IMR-90 (cell line): Measurements from ENCODE around the gene CNOT3. TPM values are rescaled to one million over a fixed set of nuclear protein-coding genes. Genes with fewer than 3 reads are reported as not detected.

Source experiments
- ATAC-seq: fragments of 200-7000 bp; cut with Tn5 transposase; 2 replicates; pipeline ENCODE4 v1.9.1; 2020; ENCODE audit warnings: low read depth, mild to moderate bottlenecking, moderate library complexity
- BruUV-seq: library from RNA; stranded (reverse); fragments of 400-500 nt; replicated peaks from 2 replicates; lab custom pipeline; 2021; lab: Mats Ljungman, UMichigan
- CTCF ChIA-PET: fragments of 300-600 bp; formaldehyde crosslinking; extraction: SDS; loops from one replicate; lab custom pipeline; 2021; ENCODE audit warnings: antibody characterized with exemption; lab: Yijun Ruan, JAX
- POLR2A ChIA-PET: fragments of 300-600 bp; sonication (Branson Sonifier 250); formaldehyde crosslinking; loops from one replicate; lab custom pipeline; 2022; ENCODE audit warnings: antibody characterized with exemption; ENCODE audit not compliant: unreplicated experiment; lab: Charles Lee
- DNase-seq: peaks from one replicate; pipeline ENCODE4 v3.0.0; 2013
- H2AFZ ChIP-seq: replicated peaks from 2 replicates; pipeline ENCODE3; 2013; ENCODE audit warnings: low read length, mild to moderate bottlenecking; ENCODE audit not compliant: poor library complexity
- H2AK5ac ChIP-seq: 2 replicates; pipeline ENCODE4 v1.6.1; 2013; ENCODE audit warnings: low read depth, low read length, inconsistent platforms
- H2AK9ac ChIP-seq: replicated peaks from 2 replicates; pipeline ENCODE3; 2013; ENCODE audit warnings: mild to moderate bottlenecking, low read depth, low read length, moderate library complexity; ENCODE audit not compliant: poor library complexity
- H2BK120ac ChIP-seq: 2 replicates; pipeline ENCODE4 v1.6.1; 2013; ENCODE audit warnings: low read depth, low read length, inconsistent platforms
- H2BK15ac ChIP-seq: 3 replicates; pipeline ENCODE4 v1.6.1; 2013; ENCODE audit warnings: low read depth, low read length, inconsistent platforms
- H2BK20ac ChIP-seq: 2 replicates; pipeline ENCODE4 v1.6.1; 2013; ENCODE audit warnings: low read depth, mild to moderate bottlenecking, inconsistent platforms, low read length, moderate library complexity
- H2BK5ac ChIP-seq: 2 replicates; pipeline ENCODE4 v1.6.1; 2013; ENCODE audit warnings: mild to moderate bottlenecking, low read depth, low read length, inconsistent platforms; ENCODE audit not compliant: poor library complexity, severe bottlenecking
- H3K14ac ChIP-seq: replicated peaks from 2 replicates; pipeline ENCODE4 v1.6.1; 2013; ENCODE audit warnings: low read depth, low read length, inconsistent platforms
- H3K18ac ChIP-seq: 2 replicates; pipeline ENCODE4 v1.6.1; 2013; ENCODE audit warnings: low read depth, low read length, control low read depth
- H3K23ac ChIP-seq: 2 replicates; pipeline ENCODE4 v1.6.1; 2013; ENCODE audit warnings: low read depth, low read length, inconsistent platforms
- H3K27ac ChIP-seq: 2 replicates; pipeline ENCODE4 v1.5.1; 2013; ENCODE audit warnings: mild to moderate bottlenecking, control low read depth, low read length; ENCODE audit not compliant: insufficient read depth
- H3K27me3 ChIP-seq: 2 replicates; pipeline ENCODE4 v1.6.1; 2013; ENCODE audit warnings: low read length; ENCODE audit not compliant: control insufficient read depth, insufficient read depth
- H3K36me3 ChIP-seq: 2 replicates; pipeline ENCODE4 v1.6.1; 2013; ENCODE audit warnings: low read length, mixed read lengths; ENCODE audit not compliant: control insufficient read depth, insufficient read depth
- H3K4ac ChIP-seq: 2 replicates; pipeline ENCODE4 v1.6.1; 2013; ENCODE audit warnings: low read depth, low read length, inconsistent platforms
- H3K4me1 ChIP-seq: 2 replicates; pipeline ENCODE4 v1.6.1; 2013; ENCODE audit warnings: low read length, mixed read lengths; ENCODE audit not compliant: control insufficient read depth, insufficient read depth
- H3K4me2 ChIP-seq: 2 replicates; pipeline ENCODE4 v1.6.1; 2013; ENCODE audit warnings: low read depth, mild to moderate bottlenecking, control low read depth, low read length, moderate library complexity
- H3K4me3 ChIP-seq: 2 replicates; pipeline ENCODE4 v1.5.1; 2013; ENCODE audit warnings: low read depth, mild to moderate bottlenecking, control low read depth, low read length, moderate library complexity; ENCODE audit not compliant: insufficient read depth
- H3K56ac ChIP-seq: 2 replicates; pipeline ENCODE4 v1.6.1; 2013; ENCODE audit warnings: low read length, inconsistent platforms; ENCODE audit not compliant: insufficient read depth; ENCODE audit errors: extremely low read depth
- H3K79me1 ChIP-seq, 2 experiments: 2 replicates each; pipeline ENCODE4 v1.6.1; 2013; ENCODE audit warnings: low read length in 2 of 2, inconsistent platforms in 1 of 2, low read depth in 1 of 2
- H3K9ac ChIP-seq: 2 replicates; pipeline ENCODE4 v1.6.1; 2013; ENCODE audit warnings: low read depth, low read length, control low read depth
- H3K9me1 ChIP-seq: 2 replicates; pipeline ENCODE4 v1.6.1; 2013; ENCODE audit warnings: low read length, inconsistent platforms; ENCODE audit not compliant: insufficient read depth
- H3K9me3 ChIP-seq: 2 replicates; pipeline ENCODE4 v1.6.1; 2013; ENCODE audit warnings: low read length; ENCODE audit not compliant: control insufficient read depth, insufficient read depth
- H4K20me1 ChIP-seq: 2 replicates; pipeline ENCODE4 v1.6.1; 2013; ENCODE audit warnings: low read length, inconsistent platforms; ENCODE audit not compliant: insufficient read depth
- H4K5ac ChIP-seq: 2 replicates; pipeline ENCODE4 v1.6.1; 2013; ENCODE audit warnings: mild to moderate bottlenecking, low read depth, low read length, control low read depth
- H4K8ac ChIP-seq, 2 experiments: 2 replicates each; pipeline ENCODE4 v1.6.1; 2013; ENCODE audit warnings: low read depth in 2 of 2, low read length in 2 of 2, control low read depth in 1 of 2, inconsistent platforms in 1 of 2
- H4K91ac ChIP-seq: 2 replicates; pipeline ENCODE4 v1.6.1; 2013; ENCODE audit warnings: low read depth, low read length, inconsistent platforms; ENCODE audit not compliant: insufficient read depth
- BHLHE40 ChIP-seq: fragments of 150-350 bp; IDR thresholded peaks from 2 replicates; pipeline ENCODE4 v1.6.1; 2016; ENCODE audit warnings: mild to moderate bottlenecking, low read depth, low read length
- CEBPB ChIP-seq: IDR thresholded peaks from 2 replicates; pipeline ENCODE4 v1.6.1; 2012; ENCODE audit warnings: low read depth, low read length, improper control_type of control experiment
- CHD1 ChIP-seq: IDR thresholded peaks from 2 replicates; pipeline ENCODE4 v1.6.1; 2012; ENCODE audit warnings: low read depth, low read length, improper control_type of control experiment
- ELK1 ChIP-seq: fragments of 150-350 bp; IDR thresholded peaks from 2 replicates; pipeline ENCODE4 v1.6.1; 2016; ENCODE audit warnings: low read depth, mild to moderate bottlenecking, low read length, moderate library complexity, borderline replicate concordance
- FOS ChIP-seq: fragments of 150-350 bp; IDR thresholded peaks from 2 replicates; pipeline ENCODE4 v1.6.1; 2016; ENCODE audit warnings: low read depth, low read length
- MAZ ChIP-seq: IDR thresholded peaks from 2 replicates; pipeline ENCODE4 v1.6.1; 2012; ENCODE audit warnings: low read depth, mild to moderate bottlenecking, low read length, improper control_type of control experiment, moderate library complexity, borderline replicate concordance
- MXI1 ChIP-seq: IDR thresholded peaks from 2 replicates; pipeline ENCODE4 v1.6.1; 2012; ENCODE audit warnings: low read depth, mild to moderate bottlenecking, low read length, moderate library complexity, borderline replicate concordance
- RAD21 ChIP-seq: IDR thresholded peaks from 2 replicates; pipeline ENCODE4 v1.6.1; 2012; ENCODE audit warnings: low read length, improper control_type of control experiment
- RCOR1 ChIP-seq: IDR thresholded peaks from 2 replicates; pipeline ENCODE4 v1.6.1; 2012; ENCODE audit warnings: mild to moderate bottlenecking, low read length, improper control_type of control experiment; ENCODE audit not compliant: insufficient replicate concordance
- RFX5 ChIP-seq: IDR thresholded peaks from 2 replicates; pipeline ENCODE4 v1.8.0; 2012; ENCODE audit warnings: low read depth, mild to moderate bottlenecking, low read length, moderate library complexity
- WGBS, 2 experiments: methylation state at CpG; one replicate each; pipeline versions ENCODE4 v1.1.5 to v1.1.7; 2013; ENCODE audit warnings: missing lambda C conversion rate in 2 of 2; ENCODE audit not compliant: insufficient read length in 1 of 2; ENCODE audit errors: extremely low coverage in 2 of 2; 5-methylcytosine and 5-hydroxymethylcytosine counted together
- dilution Hi-C: fragments of 300-500 bp; cut with HindIII; formaldehyde crosslinking; loops from one replicate; pipeline ENCODE4 v1.14.3; 2018; ENCODE audit warnings: low sequenced_read_pairs; ENCODE audit not compliant: unreplicated experiment
- in situ Hi-C: fragments of 300-500 bp; cut with MboI; formaldehyde crosslinking; loops from 3 replicates; pipeline ENCODE4 v1.14.3; 2019; ENCODE audit warnings: low sequenced_read_pairs, inconsistent platforms, mixed read lengths
- intact Hi-C: fragments of 100-400 bp; cut with micrococcal nuclease; formaldehyde crosslinking; loops from 2 replicates; pipeline ENCODE4 v1.10.0; 2022
- polyA plus RNA-seq, 3 experiments: library from polyadenylated mRNA; depleted of rRNA; stranded (reverse); fragments of >200 nt; gene quantifications; 2 replicates each; pipeline ENCODE4 v1.2.3, GENCODE V29; 2012; ENCODE audit warnings: low replicate concordance in 1 of 3
- total RNA-seq: library from RNA; depleted of rRNA; stranded (reverse); fragments of >200 nt; gene quantifications from 2 replicates; pipeline ENCODE4 v1.2.3, GENCODE V29; 2012
- TF ChIP-seq, protein P1 (sequence below): fragments of 150-350 bp; IDR thresholded peaks from 2 replicates; pipeline ENCODE4 v1.6.1; 2017; ENCODE audit warnings: mild to moderate bottlenecking, antibody characterized with exemption, low read length, low read depth
- TF ChIP-seq, protein P2 (sequence below): conservative IDR thresholded peaks from 2 replicates; pipeline ENCODE4 v1.5.1; 2012; ENCODE audit warnings: mild to moderate bottlenecking, low read depth, low read length, improper control_type of control experiment

Gene CNOT3
- total and polyA plus RNA-seq, 2 of the 4 experiments (the other 2 are of a cell fraction): 5.4 to 26.7 TPM

DNA sequence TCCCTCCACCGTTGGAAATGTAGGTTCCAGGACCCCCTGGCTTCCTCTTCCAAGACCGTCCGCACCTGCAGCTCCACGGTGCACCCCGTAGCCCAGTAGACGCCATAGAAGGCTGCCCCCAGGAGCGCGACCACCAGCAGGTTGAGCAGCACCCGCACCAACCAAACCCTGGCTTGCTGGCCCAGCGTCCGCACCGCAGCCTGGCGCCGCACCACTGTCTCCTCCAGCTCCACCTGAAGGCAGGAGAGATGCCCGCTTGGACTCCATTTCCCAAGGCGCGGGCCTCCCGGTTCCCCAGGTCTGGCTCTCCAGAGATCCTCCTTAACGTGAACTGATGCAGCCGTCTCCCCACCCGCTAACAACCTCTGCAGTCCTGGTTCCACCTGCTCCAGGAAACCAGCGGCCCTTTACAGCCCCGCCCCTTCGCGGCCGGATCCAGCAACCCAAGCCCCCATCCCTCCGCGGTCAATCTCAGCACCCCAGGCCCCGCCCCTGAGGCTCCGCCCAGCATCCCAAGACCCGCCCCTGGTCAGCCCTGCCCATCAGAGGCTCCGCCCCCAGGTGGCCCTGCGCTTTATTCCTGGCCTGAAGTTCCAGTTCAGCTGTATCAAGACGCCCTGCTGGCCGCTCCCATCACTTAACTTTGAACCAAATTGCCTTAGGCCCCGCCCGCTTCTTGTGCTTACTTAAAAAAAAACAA, 27.0 kb downstream of the CNOT3 start:
- Histone ChIP-seq H2AFZ (peak overlapping the region; percentile 83), H3K14ac (no peak overlapping the region), H3K9me3 (no peaks in the 10 kb centered on the region), H4K20me1 (no peaks in the 10 kb centered on the region), H3K18ac (no peak overlapping the region), H3K79me1 (peaks cover 0 to 15% of the 10 kb centered on the region in 2 experiments; a peak in 1 of 4 replicates), H3K27ac (no peak overlapping the region), H4K8ac (no peak overlapping the region), H2BK5ac (no peak overlapping the region), H3K23ac (no peak overlapping the region), H3K9me1 (no peaks in the 10 kb centered on the region; the same call in 1 of the 2 replicates), H4K5ac (no peak overlapping the region), H2BK20ac (no peak overlapping the region), H3K4ac (no peak overlapping the region), H3K4me3 (peak overlapping the region; percentile 20; the same call in 1 of the 2 replicates), H2BK15ac (no peak overlapping the region), H3K36me3 (no peaks in the 10 kb centered on the region), H3K4me1 (peaks cover 6% of the 10 kb centered on the region; the same call in 1 of the 2 replicates), H2AK5ac (no peak overlapping the region), H3K27me3 (no peaks in the 10 kb centered on the region), H4K91ac (no peak overlapping the region), H2BK120ac (no peak overlapping the region), H3K4me2 (peak overlapping the region; percentile 26; the same call in 1 of the 2 replicates), H3K56ac (no peak overlapping the region), H3K9ac (no peak overlapping the region), H2AK9ac (no peak overlapping the region)
- dilution Hi-C loops: no loop called here
- ChIA-PET CTCF (interaction anchor here (0.7 kb wide), 1 partner anchor 72 kb away, joined by 4 read pairs; no protein-coding TSS in a partner anchor), POLR2A (no interaction called here)
- 13% methylated on average over 17 of the region's 37 CpGs; no CpG with 5 or more reads in 1 of the 2 experiments for WGBS, 2 experiments
- in situ Hi-C loops: no loop called here
- ATAC-seq (no peak), DNase-seq (peak; percentile 22)
- no peak for TF ChIP-seq BHLHE40
- no peak for TF ChIP-seq RAD21
- TF ChIP-seq FOS: no peak
- TF ChIP-seq, protein P1, sequence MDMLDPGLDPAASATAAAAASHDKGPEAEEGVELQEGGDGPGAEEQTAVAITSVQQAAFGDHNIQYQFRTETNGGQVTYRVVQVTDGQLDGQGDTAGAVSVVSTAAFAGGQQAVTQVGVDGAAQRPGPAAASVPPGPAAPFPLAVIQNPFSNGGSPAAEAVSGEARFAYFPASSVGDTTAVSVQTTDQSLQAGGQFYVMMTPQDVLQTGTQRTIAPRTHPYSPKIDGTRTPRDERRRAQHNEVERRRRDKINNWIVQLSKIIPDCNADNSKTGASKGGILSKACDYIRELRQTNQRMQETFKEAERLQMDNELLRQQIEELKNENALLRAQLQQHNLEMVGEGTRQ: no peak
- TF ChIP-seq, protein P2, sequence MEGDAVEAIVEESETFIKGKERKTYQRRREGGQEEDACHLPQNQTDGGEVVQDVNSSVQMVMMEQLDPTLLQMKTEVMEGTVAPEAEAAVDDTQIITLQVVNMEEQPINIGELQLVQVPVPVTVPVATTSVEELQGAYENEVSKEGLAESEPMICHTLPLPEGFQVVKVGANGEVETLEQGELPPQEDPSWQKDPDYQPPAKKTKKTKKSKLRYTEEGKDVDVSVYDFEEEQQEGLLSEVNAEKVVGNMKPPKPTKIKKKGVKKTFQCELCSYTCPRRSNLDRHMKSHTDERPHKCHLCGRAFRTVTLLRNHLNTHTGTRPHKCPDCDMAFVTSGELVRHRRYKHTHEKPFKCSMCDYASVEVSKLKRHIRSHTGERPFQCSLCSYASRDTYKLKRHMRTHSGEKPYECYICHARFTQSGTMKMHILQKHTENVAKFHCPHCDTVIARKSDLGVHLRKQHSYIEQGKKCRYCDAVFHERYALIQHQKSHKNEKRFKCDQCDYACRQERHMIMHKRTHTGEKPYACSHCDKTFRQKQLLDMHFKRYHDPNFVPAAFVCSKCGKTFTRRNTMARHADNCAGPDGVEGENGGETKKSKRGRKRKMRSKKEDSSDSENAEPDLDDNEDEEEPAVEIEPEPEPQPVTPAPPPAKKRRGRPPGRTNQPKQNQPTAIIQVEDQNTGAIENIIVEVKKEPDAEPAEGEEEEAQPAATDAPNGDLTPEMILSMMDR: no peak
- TF ChIP-seq MAZ: no peak
- no peak for TF ChIP-seq CHD1
- TF ChIP-seq CEBPB: no peak
- TF ChIP-seq RCOR1: no peak
- TF ChIP-seq RFX5: no peak
- no peak for TF ChIP-seq ELK1
- TF ChIP-seq MXI1: no peak
- intact Hi-C loops: no loop called here
- no TSS peak for BruUV-seq
